ENCODE data around the gene AAMDC. TPM values are rescaled to one million over a fixed set of nuclear protein-coding genes. Genes with fewer than 3 reads are reported as not detected.

Gene AAMDC
- polyA plus RNA-seq, 3 donors = 8.9 to 32.9 (median 28.1) TPM

GRCh38 chr11:77814848-77815247 is 6.1 kb upstream of the AAMDC start:
- H3K27me3 ChIP-seq (ENCODE audit: control insufficient read depth in 2 of 2, insufficient read depth in 2 of 2, low read length in 2 of 2) = no peaks in the 10 kb centered on the region
- peaks cover 99% of the 10 kb centered on the region for H4K20me1 ChIP-seq (ENCODE audit: insufficient read depth, low read length)
- Mint-ChIP-seq H3K4me3 (no peak overlapping the region), H3K27ac (no peak overlapping the region), H3K36me3 (peaks cover 24 to 35% of the 10 kb centered on the region in 2 donors), H3K27me3 (ENCODE audit: low read depth in 3 of 3) (peaks cover 0 to 1% (median 0%) of the 10 kb centered on the region in 3 donors), H3K4me1 (peaks cover 23% of the 10 kb centered on the region), H3K9me3 (peaks cover 3 to 5% (median 4%) of the 10 kb centered on the region in 7 donors)
- H3K4me1 ChIP-seq (ENCODE audit: control insufficient read depth in 1 of 2, insufficient read depth in 2 of 2, low read length in 2 of 2) = peaks cover 10 to 12% of the 10 kb centered on the region in 2 donors
- no peak overlapping the region for H3K4me3 ChIP-seq (replicated peaks in 1 of 3; ENCODE audit: low read depth in 2 of 3, low read length in 3 of 3)
- no peak overlapping the region for H3K9ac ChIP-seq (ENCODE audit: insufficient read depth, low read length, poor library complexity, severe bottlenecking)
- no peak overlapping the region for H3K27ac ChIP-seq (ENCODE audit: low read depth in 1 of 2, low read length in 2 of 2)
- H3K36me3 ChIP-seq (replicated peaks in 1 of 2; ENCODE audit: control insufficient read depth in 1 of 2, insufficient read depth in 2 of 2, low read length in 2 of 2) = peaks cover 5 to 38% of the 10 kb centered on the region in 2 donors
- WGBS (ENCODE audit: insufficient coverage) = 100% methylated on average over 1 of the region's 3 CpGs
- H2AFZ ChIP-seq (ENCODE audit: insufficient read depth, low read depth, low read length, poor library complexity, severe bottlenecking) = no peak overlapping the region
- H3K4me2 ChIP-seq (replicated peaks; ENCODE audit: extremely low read depth, low read length, poor library complexity, severe bottlenecking) = no peak overlapping the region
- peaks cover 5 to 9% of the 10 kb centered on the region in 2 donors for H3K9me3 ChIP-seq (replicated peaks in 1 of 2; ENCODE audit: control insufficient read depth in 1 of 2, insufficient read depth in 1 of 2, low read length in 2 of 2)
- intact Hi-C loops (cut with micrococcal nuclease) = no loop called here
- TF ChIP-seq CTCF (IDR thresholded peaks at IDR 0.05) = no peak
- no peak for DNase-seq
- H3K79me2 ChIP-seq (ENCODE audit: insufficient read depth, low read length) = peaks cover 100% of the 10 kb centered on the region

DNA sequence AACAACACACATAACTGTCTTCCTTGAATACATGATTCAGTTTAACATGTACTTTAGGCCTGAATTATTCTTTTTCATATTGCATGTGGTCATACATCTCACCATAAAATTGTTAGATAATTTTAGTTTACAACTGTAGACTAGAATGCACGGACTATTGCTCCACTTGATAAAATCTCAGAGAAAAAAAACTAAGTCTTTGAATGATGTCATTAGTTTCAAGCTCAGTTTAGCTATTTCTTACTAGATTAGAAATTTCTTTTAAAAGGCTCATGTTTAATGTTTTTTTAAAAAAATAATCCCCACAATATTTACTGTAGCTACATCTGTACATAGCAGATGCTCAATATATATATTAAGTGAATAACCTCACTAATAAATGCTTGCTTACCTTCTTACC is 5.5 kb upstream of the AAMDC start:
- H3K27ac Mint-ChIP-seq = no peak overlapping the region
- H3K4me1 ChIP-seq (ENCODE audit: control insufficient read depth in 1 of 2, insufficient read depth in 2 of 2, low read length in 2 of 2) = peaks cover 11 to 13% of the 10 kb centered on the region in 2 donors
- WGBS (ENCODE audit: insufficient coverage) = no CpG with 5 or more reads among the region's 1 CpG
- peaks cover 5 to 32% of the 10 kb centered on the region in 2 donors for H3K36me3 ChIP-seq (replicated peaks in 1 of 2; ENCODE audit: control insufficient read depth in 1 of 2, insufficient read depth in 2 of 2, low read length in 2 of 2)
- intact Hi-C loops (cut with micrococcal nuclease) = no loop called here
- no peak overlapping the region for H3K4me3 Mint-ChIP-seq
- H3K9ac ChIP-seq (ENCODE audit: insufficient read depth, low read length, poor library complexity, severe bottlenecking) = no peak overlapping the region
- no peak overlapping the region for H3K4me2 ChIP-seq (replicated peaks; ENCODE audit: extremely low read depth, low read length, poor library complexity, severe bottlenecking)
- peaks cover 3 to 5% (median 4%) of the 10 kb centered on the region in 7 donors for H3K9me3 Mint-ChIP-seq
- H3K27me3 ChIP-seq (ENCODE audit: control insufficient read depth in 2 of 2, insufficient read depth in 2 of 2, low read length in 2 of 2) = no peaks in the 10 kb centered on the region
- H3K27ac ChIP-seq (ENCODE audit: low read depth in 1 of 2, low read length in 2 of 2) = no peak overlapping the region
- DNase-seq = no peak
- H3K9me3 ChIP-seq (replicated peaks in 1 of 2; ENCODE audit: control insufficient read depth in 1 of 2, insufficient read depth in 1 of 2, low read length in 2 of 2) = peaks cover 5 to 9% of the 10 kb centered on the region in 2 donors
- H4K20me1 ChIP-seq (ENCODE audit: insufficient read depth, low read length) = peaks cover 98% of the 10 kb centered on the region
- peaks cover 19% of the 10 kb centered on the region for H3K4me1 Mint-ChIP-seq
- TF ChIP-seq CTCF (IDR thresholded peaks at IDR 0.05) = no peak
- peaks cover 18 to 29% of the 10 kb centered on the region in 2 donors for H3K36me3 Mint-ChIP-seq
- H3K79me2 ChIP-seq (ENCODE audit: insufficient read depth, low read length) = peaks cover 100% of the 10 kb centered on the region
- H3K27me3 Mint-ChIP-seq (ENCODE audit: low read depth in 3 of 3) = peaks cover 0 to 1% (median 0%) of the 10 kb centered on the region in 3 donors
- H2AFZ ChIP-seq (ENCODE audit: insufficient read depth, low read depth, low read length, poor library complexity, severe bottlenecking) = no peak overlapping the region
- H3K4me3 ChIP-seq (replicated peaks in 1 of 3; ENCODE audit: low read depth in 2 of 3, low read length in 3 of 3) = no peak overlapping the region
